Ishikawa (cell line): ENCODE data around the gene LHX1.

ENCODE experiments used
- CEBPB ChIP-seq: IDR thresholded peaks from 2 replicates; pipeline ENCODE4 v1.6.1; 2012
- CREB1 ChIP-seq: IDR thresholded peaks from 2 replicates; pipeline ENCODE4 v1.6.1; 2012; ENCODE audit warnings: low read depth
- EGR1 ChIP-seq: IDR thresholded peaks from 2 replicates; pipeline ENCODE4 v1.6.1; 2012
- EP300 ChIP-seq: IDR thresholded peaks from 2 replicates; pipeline ENCODE4 v1.6.1; 2012; ENCODE audit warnings: borderline replicate concordance
- FOXM1 ChIP-seq: IDR thresholded peaks from 2 replicates; pipeline ENCODE4 v1.6.1; 2012; ENCODE audit warnings: low read depth, borderline replicate concordance
- NFIC ChIP-seq: IDR thresholded peaks from 2 replicates; pipeline ENCODE4 v1.6.1; 2012
- RAD21 ChIP-seq: IDR thresholded peaks from 2 replicates; pipeline ENCODE4 v1.6.1; 2012; ENCODE audit warnings: low read depth
- TAF1 ChIP-seq: IDR thresholded peaks from 2 replicates; pipeline ENCODE4 v1.6.1; 2012; ENCODE audit warnings: low read depth, mild to moderate bottlenecking
- TCF12 ChIP-seq: IDR thresholded peaks from 2 replicates; pipeline ENCODE4 v1.6.1; 2012; ENCODE audit warnings: low read depth
- TEAD4 ChIP-seq: IDR thresholded peaks from 2 replicates; pipeline ENCODE4 v1.6.1; 2012
- YY1 ChIP-seq: IDR thresholded peaks from 2 replicates; pipeline ENCODE4 v1.6.1; 2012; ENCODE audit warnings: low read depth
- ZBTB7A ChIP-seq: IDR thresholded peaks from 2 replicates; pipeline ENCODE4 v1.6.1; 2012; ENCODE audit warnings: low read depth
- TF ChIP-seq, protein P1 (sequence below): IDR thresholded peaks from 2 replicates; pipeline ENCODE4 v1.6.1; 2012
- TF ChIP-seq, protein P2 (sequence below): IDR thresholded peaks from 2 replicates; pipeline ENCODE4 v1.6.1; 2012; ENCODE audit warnings: low read depth, mild to moderate bottlenecking
- TF ChIP-seq, protein P3 (sequence below): IDR thresholded peaks from 2 replicates; pipeline ENCODE4 v1.6.1; 2012

LHX1 gene

DNA sequence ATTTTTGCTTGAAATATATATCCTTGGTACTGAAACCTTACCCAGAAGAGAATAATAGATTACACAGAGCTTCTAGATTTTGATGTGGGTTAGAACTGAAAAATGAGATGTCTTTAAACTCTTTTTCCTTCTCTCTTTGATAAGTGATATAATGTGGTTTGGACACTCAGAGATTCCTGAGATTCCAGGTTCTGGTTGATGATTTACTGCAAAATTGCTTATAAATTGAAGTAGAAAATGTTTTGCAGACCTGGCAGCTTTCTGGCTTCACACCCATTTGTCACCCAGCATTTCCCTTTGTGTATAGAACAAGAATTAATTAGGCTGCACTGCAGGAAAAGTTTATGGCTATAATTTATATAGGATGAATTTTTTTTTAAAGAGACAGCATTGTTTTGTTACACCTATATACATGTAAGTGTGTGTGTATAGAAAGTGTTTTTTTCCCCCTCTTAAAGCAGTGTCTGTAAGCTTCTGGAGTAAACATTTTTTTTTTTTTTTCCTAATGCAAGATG is 35.0 kb downstream of the LHX1 start:
- TF ChIP-seq TEAD4, result peak; percentile 22; the same call in 1 of the 2 replicates
- 0 out of 2 replicates have a peak, but pooled peaks have one; percentile 6 for TF ChIP-seq NFIC
- TF ChIP-seq, protein P1, sequence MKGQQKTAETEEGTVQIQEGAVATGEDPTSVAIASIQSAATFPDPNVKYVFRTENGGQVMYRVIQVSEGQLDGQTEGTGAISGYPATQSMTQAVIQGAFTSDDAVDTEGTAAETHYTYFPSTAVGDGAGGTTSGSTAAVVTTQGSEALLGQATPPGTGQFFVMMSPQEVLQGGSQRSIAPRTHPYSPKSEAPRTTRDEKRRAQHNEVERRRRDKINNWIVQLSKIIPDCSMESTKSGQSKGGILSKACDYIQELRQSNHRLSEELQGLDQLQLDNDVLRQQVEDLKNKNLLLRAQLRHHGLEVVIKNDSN, result no peak

DNA sequence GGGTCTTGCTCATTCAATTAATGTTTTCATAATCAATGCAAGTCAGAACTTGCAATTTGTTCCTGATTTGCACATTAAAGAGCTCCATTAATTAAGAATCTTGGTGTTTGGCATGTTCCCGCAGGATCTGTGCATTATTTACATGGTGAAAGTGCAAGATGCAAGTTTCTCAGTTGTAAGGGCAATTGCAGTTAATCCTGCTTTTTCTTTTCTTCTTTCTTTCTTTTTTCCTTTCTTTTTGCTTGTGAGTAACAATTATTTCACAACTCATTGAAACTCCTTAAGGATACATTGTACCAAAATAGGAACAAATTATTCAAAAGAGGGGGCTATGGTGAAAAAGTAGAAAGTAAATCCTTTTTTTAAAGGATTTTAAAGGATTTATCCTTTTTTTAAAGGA is 35.6 kb downstream of the LHX1 start:
- no peak for TF ChIP-seq FOXM1
- TF ChIP-seq NFIC, result no peak
- TF ChIP-seq TEAD4, result no peak
- no peak for TF ChIP-seq EP300
- no peak for TF ChIP-seq TAF1
- no peak for TF ChIP-seq TCF12
- TF ChIP-seq, protein P2, sequence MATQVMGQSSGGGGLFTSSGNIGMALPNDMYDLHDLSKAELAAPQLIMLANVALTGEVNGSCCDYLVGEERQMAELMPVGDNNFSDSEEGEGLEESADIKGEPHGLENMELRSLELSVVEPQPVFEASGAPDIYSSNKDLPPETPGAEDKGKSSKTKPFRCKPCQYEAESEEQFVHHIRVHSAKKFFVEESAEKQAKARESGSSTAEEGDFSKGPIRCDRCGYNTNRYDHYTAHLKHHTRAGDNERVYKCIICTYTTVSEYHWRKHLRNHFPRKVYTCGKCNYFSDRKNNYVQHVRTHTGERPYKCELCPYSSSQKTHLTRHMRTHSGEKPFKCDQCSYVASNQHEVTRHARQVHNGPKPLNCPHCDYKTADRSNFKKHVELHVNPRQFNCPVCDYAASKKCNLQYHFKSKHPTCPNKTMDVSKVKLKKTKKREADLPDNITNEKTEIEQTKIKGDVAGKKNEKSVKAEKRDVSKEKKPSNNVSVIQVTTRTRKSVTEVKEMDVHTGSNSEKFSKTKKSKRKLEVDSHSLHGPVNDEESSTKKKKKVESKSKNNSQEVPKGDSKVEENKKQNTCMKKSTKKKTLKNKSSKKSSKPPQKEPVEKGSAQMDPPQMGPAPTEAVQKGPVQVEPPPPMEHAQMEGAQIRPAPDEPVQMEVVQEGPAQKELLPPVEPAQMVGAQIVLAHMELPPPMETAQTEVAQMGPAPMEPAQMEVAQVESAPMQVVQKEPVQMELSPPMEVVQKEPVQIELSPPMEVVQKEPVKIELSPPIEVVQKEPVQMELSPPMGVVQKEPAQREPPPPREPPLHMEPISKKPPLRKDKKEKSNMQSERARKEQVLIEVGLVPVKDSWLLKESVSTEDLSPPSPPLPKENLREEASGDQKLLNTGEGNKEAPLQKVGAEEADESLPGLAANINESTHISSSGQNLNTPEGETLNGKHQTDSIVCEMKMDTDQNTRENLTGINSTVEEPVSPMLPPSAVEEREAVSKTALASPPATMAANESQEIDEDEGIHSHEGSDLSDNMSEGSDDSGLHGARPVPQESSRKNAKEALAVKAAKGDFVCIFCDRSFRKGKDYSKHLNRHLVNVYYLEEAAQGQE, result no peak
- TF ChIP-seq, protein P3, sequence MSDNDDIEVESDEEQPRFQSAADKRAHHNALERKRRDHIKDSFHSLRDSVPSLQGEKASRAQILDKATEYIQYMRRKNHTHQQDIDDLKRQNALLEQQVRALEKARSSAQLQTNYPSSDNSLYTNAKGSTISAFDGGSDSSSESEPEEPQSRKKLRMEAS, result no peak
- TF ChIP-seq YY1, result no peak
- TF ChIP-seq RAD21, result no peak
- TF ChIP-seq CREB1, result no peak
- TF ChIP-seq, protein P1, result no peak
- TF ChIP-seq ZBTB7A, result no peak
- TF ChIP-seq EGR1, result no peak
- no peak for TF ChIP-seq CEBPB

DNA sequence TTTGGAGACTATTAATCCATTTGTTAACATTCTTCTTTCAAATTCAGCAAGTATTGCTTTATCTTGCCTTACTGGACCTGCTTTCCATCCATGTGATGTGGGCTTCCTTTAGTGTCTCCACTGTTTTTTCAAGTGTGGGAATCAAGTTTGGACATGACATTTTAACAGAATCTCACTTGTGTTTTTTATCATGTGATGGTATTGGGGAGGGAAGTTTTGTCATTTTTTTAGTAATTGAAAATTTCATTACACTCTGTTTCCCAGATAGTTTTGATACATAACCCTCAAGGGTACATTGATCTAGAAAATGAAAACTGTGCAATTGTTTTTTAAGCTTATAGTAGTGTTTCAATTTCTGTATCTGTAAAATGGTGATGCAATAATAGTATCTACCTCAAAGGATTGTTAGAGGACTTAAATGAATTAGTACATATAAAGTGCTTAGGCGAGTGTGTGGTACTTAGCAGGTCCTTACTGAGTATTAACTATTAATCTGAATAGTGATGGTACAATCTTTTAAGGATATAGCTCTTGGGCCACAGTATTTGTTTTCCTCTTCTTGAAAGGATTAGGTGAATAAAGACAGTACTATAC is 38.7 kb downstream of the LHX1 start:
- no peak for TF ChIP-seq CEBPB
- TF ChIP-seq TAF1, result no peak
- no peak for TF ChIP-seq NFIC

DNA sequence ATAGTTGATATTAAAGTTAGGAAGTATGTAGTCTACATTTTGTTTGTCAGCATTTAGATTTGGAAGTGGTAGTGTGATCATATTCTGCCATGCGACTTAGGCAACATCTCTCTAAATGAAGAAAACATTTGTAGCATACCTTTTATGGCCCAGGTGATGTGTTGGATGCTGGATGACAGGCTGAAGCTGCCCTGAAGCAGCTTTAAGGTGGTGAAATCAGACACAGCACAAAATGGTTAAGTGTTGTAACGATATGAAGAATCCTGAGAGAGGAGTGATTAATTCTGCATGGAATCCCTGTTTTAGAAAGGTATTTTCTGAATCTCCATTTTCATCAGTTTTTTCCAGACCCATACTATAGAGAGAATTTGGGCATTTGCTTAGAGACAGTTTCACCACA is 39.8 kb downstream of the LHX1 start:
- no peak for TF ChIP-seq NFIC
- TF ChIP-seq, protein P1, result no peak
- TF ChIP-seq RAD21, result no peak
- no peak for TF ChIP-seq CREB1
- TF ChIP-seq YY1, result no peak
- TF ChIP-seq EP300, result no peak
- TF ChIP-seq CEBPB, result no peak
- no peak for TF ChIP-seq ZBTB7A
- TF ChIP-seq TCF12, result no peak
- no peak for TF ChIP-seq FOXM1
- TF ChIP-seq, protein P3, result no peak
- TF ChIP-seq, protein P2, result no peak
- no peak for TF ChIP-seq TAF1
- TF ChIP-seq EGR1, result no peak
- TF ChIP-seq TEAD4, result no peak

DNA sequence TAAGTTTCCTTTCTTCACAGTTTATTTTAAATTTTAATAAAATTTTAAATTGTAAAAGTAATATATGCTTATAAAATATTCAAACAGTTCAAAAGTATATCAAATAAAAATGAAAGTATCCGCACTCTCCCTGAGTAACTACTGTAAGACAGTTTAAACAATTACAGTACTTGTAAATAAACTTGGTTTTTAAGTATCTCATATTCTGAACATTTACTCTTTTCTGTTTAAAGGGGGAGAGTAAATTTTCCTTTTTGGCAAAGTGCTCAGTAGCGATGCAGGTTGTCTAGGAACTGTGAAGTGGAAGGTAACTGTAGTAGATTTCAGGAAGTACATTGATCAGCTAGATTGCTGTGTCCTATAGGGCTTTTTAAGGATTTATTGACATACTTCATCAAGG is 40.3 kb downstream of the LHX1 start:
- TF ChIP-seq ZBTB7A (no peak), EGR1 (no peak), CEBPB (no peak), YY1 (no peak), RAD21 (no peak), CREB1 (no peak), TAF1 (no peak), FOXM1 (no peak), NFIC (no peak), TEAD4 (no peak), TCF12 (no peak)
- TF ChIP-seq, protein P2, result no peak
- TF ChIP-seq, protein P3, result no peak
